HG03520 (cell line): Measurements from ENCODE around the gene CTNND2.
"Not testable (repeated sequence)": the region's sequence is repeated elsewhere in the genome, so short reads cannot be mapped to it uniquely, and the experiment has no call there.

Experiments
- ATAC-seq: cut with Tn5 transposase; IDR thresholded peaks from one replicate; pipeline ENCODE4 v1.9.1; 2021; ENCODE audit warnings: mild to moderate bottlenecking, moderate library complexity; ENCODE audit not compliant: unreplicated experiment

The CTNND2 gene

GRCh38 chr5:11684607-11685006 is 219.6 kb downstream of the CTNND2 start:
- ATAC-seq, result no peak

- no peak for ATAC-seq
These were observed 220.6 kb downstream of the CTNND2 start for GRCh38 chr5:11683666-11684065.

DNA sequence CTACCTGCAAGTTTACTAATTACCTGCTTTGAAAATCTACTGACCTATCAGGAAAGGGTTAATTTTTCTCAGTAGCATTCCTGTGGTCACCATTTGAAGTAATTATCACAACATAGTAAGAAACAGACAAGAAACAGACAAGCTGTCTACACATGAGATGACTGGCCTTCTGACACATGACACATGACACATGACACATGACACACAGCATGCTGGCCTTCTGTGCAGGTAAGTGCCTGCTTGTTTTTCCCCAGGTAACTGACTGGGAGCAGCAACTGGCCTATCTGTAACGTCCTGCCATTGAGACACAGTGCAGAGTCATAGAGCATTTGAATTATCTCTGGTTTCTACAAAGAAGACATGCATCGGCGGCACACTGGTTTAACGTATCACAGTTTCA is 222.4 kb downstream of the CTNND2 start:
- ATAC-seq, result no peak

DNA sequence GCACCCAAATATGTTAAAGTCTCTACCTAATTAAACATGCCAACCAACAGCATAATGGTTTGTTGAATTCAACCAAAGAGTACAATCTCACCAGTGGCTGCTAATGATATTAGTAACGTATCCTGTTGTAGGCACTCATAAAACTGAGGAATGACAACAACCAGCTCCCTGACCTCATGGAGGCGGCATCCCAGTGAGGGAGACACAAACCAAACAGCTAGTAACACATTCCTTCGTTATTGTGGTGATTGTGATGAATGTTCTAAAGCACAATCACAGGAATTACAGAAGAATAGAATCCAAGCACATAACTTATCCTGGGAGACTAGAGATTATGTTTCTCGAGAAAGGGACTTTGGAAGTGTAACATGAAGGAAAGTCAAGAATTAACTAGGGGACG is 224.6 kb downstream of the CTNND2 start:
- no peak for ATAC-seq

DNA sequence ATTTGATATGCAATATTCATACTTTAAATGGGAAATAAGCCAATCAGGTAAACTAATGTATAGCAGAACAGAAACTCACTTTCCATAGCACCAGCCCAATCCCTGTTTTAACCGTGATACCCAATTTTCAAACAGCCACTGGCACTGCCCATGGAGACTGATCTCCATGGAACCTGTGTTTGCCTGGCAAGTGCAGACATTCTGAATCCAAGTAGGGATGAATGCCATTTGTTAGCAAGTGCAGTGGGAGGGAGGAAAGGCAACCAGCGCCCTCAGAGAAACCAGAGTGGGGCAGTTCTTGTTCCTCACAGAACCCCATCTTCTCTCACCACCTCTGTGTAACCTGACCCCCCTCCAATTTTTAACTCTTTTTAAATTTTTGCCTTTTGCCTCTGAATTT is 229.1 kb downstream of the CTNND2 start:
- no peak for ATAC-seq

DNA sequence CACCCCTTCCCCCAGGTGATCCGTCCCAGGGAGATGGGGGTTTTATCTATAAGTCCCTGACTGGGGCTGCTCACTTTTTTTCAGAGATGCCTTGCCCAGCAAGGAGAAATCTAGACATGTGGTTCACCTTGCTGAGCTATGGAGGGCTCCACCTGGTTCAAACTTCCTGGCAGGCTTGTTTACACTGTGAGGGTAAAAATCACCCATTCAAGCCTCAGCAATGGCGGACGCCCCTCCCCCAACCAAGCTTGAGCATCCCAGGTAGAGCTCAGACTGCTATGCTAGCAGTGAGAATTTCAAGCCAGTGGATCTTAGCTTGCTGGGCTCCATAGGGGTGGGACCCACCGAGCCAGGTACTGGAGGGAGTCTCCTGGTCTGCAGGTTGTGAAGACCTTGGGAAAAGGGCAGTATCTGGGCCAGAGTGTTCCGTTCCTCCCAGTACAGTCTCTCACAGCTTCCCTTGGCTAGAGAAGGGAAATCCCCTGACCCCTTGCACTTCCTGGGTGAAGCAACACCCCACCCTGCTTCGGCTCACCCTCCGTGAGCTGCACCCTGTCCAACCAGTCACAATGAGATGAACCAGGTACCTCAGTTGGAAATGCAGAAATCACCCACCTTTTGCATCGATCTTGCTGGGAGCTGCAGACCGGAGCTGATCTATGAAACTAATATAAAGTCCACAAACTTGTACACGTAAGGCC is 231.7 kb downstream of the CTNND2 start:
- no peak for ATAC-seq

DNA sequence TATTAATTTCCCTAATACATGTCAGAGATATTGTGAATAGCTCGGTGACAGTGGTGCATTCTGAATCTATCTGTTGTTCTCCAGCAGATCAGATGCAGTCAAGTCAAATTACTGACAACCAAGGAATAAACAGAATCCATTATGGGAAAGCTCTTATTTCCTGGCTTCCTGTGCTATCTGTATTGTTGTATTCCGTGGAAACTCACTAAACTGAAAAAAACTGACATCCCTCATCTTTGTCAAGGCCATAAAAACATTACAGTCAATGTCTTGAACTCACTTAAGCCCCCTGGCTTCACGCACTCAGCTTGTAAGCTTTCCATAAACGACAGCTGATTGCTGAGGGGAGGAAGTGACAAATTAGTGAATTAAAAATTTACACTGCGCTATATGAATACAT is 245.9 kb downstream of the CTNND2 start:
- ATAC-seq, result no peak

- no peak for ATAC-seq
These were observed 247.3 kb downstream of the CTNND2 start for GRCh38 chr5:11656916-11657315.

DNA sequence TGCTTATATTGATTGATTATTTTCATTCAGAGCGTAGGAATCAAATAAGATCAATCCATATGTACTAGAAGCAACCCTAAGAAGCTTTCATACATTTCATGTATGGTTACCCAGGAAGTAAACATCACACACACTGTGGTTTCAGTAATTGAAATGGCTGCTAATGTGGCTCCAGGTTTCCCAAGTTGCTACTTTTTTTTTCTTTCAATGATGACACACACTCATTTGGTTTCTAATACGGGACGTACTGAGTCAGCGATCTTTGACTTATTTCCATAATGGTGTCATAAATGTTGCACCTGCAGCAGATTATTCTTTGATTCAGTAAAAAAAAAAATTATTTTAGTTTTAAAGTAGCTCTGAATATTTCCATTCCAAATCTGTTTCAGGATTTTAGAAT is 248.6 kb downstream of the CTNND2 start:
- no peak for ATAC-seq

DNA sequence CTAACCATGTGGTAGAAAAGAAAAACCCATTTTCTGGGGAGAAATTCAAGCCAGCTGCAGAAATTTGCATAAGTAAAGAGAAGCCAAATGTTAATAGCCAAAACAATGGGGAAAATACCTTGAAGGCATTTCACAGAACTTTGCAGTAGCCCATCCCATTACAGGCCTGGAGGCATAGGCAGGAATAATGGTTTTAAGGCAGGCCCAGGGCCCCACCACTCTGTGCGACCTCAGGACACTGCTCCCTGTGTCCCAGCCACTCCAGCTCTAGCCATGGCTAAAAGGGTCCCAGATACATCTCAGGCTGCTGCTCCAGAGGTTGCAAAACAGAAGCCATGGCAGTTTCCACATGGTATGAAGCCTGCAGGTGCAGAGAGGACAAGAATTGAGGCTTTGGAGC is 253.3 kb downstream of the CTNND2 start:
- no peak for ATAC-seq

GRCh38 chr5:11646141-11646540 is 258.1 kb downstream of the CTNND2 start:
- ATAC-seq, result no peak

- no peak for ATAC-seq
These were observed 261.8 kb downstream of the CTNND2 start for GRCh38 chr5:11642438-11642837.

GRCh38 chr5:11640158-11640873 is 263.9 kb downstream of the CTNND2 start:
- ATAC-seq, result no peak

GRCh38 chr5:11622785-11623184 is 281.5 kb downstream of the CTNND2 start:
- no peak for ATAC-seq

GRCh38 chr5:11620172-11620571 is 284.1 kb downstream of the CTNND2 start:
- ATAC-seq, result no peak

GRCh38 chr5:11619339-11620024 is 284.8 kb downstream of the CTNND2 start:
- ATAC-seq, result no peak

DNA sequence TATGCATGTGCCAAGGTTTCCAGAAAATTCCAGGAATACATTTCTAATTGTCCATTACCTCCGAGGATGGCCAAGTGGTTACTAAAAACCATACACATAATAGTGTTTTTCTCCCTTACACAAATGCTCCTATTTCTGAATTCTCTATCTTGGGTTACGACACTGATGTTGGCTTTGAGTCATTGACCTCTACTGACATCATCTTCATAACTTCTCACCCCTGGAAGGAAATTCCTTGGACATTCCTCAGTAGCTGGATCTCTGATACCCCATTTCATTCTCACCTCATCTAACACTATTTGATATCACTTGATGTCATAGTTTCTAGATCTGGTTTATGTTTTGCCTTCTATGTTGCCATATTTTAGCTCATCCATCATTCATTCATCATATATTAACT is 287.2 kb downstream of the CTNND2 start:
- ATAC-seq, result no peak

- ATAC-seq, result not testable (repeated sequence)
These were observed 287.6 kb downstream of the CTNND2 start for GRCh38 chr5:11616624-11617023.

DNA sequence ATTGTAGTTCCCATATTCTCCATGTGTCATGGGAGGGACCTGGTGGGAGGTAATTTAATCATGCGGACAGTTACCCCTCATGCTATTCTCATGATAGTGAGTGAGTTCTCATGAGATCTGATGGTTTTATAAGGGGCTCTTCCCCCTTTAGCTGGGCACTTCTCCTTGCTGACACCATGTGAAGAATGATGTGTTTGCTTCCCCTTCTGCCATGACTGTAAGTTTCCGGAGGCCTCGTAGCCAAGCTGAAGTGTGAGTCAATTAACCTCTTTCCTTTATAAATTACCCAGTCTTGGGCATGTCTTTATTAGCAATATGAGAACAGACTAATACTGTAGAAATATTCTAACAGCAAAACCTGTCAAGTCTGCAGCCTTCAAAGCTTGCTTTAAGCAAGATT is 293.2 kb downstream of the CTNND2 start:
- no peak for ATAC-seq

GRCh38 chr5:11609570-11610303 is 294.5 kb downstream of the CTNND2 start:
- ATAC-seq, result no peak

DNA sequence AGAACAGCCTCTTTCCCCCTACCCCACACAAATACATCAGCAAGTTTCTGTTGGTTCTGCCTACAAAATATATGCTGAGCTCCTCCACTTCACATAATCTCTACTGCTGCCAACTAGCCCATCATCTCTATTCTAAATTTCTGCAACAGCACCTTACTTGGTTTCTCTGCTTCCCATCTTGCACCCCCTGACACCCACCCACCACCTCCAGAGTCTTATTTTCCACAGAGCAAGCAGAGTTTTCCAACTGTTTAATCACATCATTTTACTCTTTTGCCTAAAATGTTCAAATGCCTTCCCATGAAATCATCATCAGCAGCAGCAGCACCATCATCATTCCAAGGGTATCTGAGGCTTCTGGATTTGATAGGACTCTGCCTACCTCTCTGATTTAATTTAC is 295.7 kb downstream of the CTNND2 start:
- ATAC-seq, result no peak
